Brain microvascular endothelial cell (primary cell): Measurements from ENCODE around the gene TGM6.

Experiments used
- DNase-seq: peaks from one replicate; pipeline ENCODE4 v3.0.0-alpha.2; 2020
- H3K27ac ChIP-seq: fragments of 250-450 bp; sonication (Bioruptor Pico); 2 replicates; pipeline ENCODE4 v1.5.1; 2020; ENCODE audit warnings: mild to moderate bottlenecking, moderate library complexity
- H3K27me3 ChIP-seq: fragments of 250-450 bp; sonication (Bioruptor Pico); replicated peaks from 2 replicates; pipeline ENCODE4 v1.5.1; 2020; ENCODE audit warnings: mild to moderate bottlenecking
- H3K36me3 ChIP-seq: fragments of 250-450 bp; sonication (Bioruptor Pico); replicated peaks from 2 replicates; pipeline ENCODE4 v1.5.1; 2020; ENCODE audit warnings: mild to moderate bottlenecking
- H3K4me3 ChIP-seq: 2 replicates; pipeline ENCODE4 v1.5.1; 2011; ENCODE audit warnings: low read depth, mild to moderate bottlenecking, control low read depth, low read length, moderate library complexity
- CTCF ChIP-seq: IDR thresholded peaks from 2 replicates; pipeline ENCODE4 v1.5.1; 2011; ENCODE audit warnings: low read depth, mild to moderate bottlenecking, moderate library complexity, low read length, control low read depth, inconsistent platforms; ENCODE audit errors: missing control alignments
- in situ Hi-C: cut with HindIII; loops from 2 replicates; pipeline ENCODE4 v1.10.0; 2017; ENCODE audit warnings: low sequenced_read_pairs, low pct_ligation_motif_present

TGM6 gene

GRCh38 chr20:2418388-2418787, 37.7 kb downstream of the TGM6 start:
- Histone ChIP-seq H3K4me3 (no peak overlapping the region), H3K27me3 (no peaks in the 10 kb centered on the region), H3K27ac (no peak overlapping the region), H3K36me3 (no peaks in the 10 kb centered on the region)
- no peak for TF ChIP-seq CTCF
- no peak for DNase-seq
- in situ Hi-C loops, result no loop called here

- no peak for TF ChIP-seq CTCF
- in situ Hi-C loops, result no loop called here
- H3K36me3 ChIP-seq, result no peaks in the 10 kb centered on the region
- no peaks in the 10 kb centered on the region for H3K27me3 ChIP-seq
- DNase-seq, result no peak
- H3K4me3 ChIP-seq, result no peak overlapping the region
- H3K27ac ChIP-seq, result no peak overlapping the region
Observed at GRCh38 chr20:2420510-2420909, 39.8 kb downstream of the TGM6 start.

- no peak for DNase-seq
- Histone ChIP-seq H3K27me3 (no peaks in the 10 kb centered on the region), H3K4me3 (no peak overlapping the region), H3K36me3 (no peaks in the 10 kb centered on the region), H3K27ac (no peak overlapping the region)
- TF ChIP-seq CTCF, result no peak
- in situ Hi-C loops, result no loop called here
Observed at GRCh38 chr20:2421247-2421646, 40.5 kb downstream of the TGM6 start.

- Histone ChIP-seq H3K27me3 (no peaks in the 10 kb centered on the region), H3K36me3 (no peaks in the 10 kb centered on the region), H3K27ac (no peak overlapping the region), H3K4me3 (no peak overlapping the region)
- DNase-seq, result no peak
- in situ Hi-C loops, result no loop called here
- TF ChIP-seq CTCF, result no peak
Observed at GRCh38 chr20:2429051-2429450, 48.4 kb downstream of the TGM6 start.

- in situ Hi-C loops, result no loop called here
- Histone ChIP-seq H3K27ac (no peak overlapping the region), H3K27me3 (no peaks in the 10 kb centered on the region), H3K36me3 (no peaks in the 10 kb centered on the region), H3K4me3 (no peak overlapping the region)
- no peak for TF ChIP-seq CTCF
- no peak for DNase-seq
Observed at GRCh38 chr20:2430538-2430937, 49.8 kb downstream of the TGM6 start.

GRCh38 chr20:2431185-2431584, 50.5 kb downstream of the TGM6 start:
- H3K4me3 ChIP-seq, result no peak overlapping the region
- no peaks in the 10 kb centered on the region for H3K36me3 ChIP-seq
- DNase-seq, result no peak
- in situ Hi-C loops, result no loop called here
- no peak for TF ChIP-seq CTCF
- H3K27me3 ChIP-seq, result no peaks in the 10 kb centered on the region
- H3K27ac ChIP-seq, result no peak overlapping the region
